22Rv1 (cell line): ENCODE data around the gene MAVS.

Experiments
- ZFX ChIP-seq: fragments of 450-650 bp; IDR thresholded peaks from 2 replicates; pipeline ENCODE4 v1.6.1; 2017; ENCODE audit warnings: antibody characterized with exemption, borderline replicate concordance
- TF ChIP-seq, protein P1 (sequence below): fragments of 450-650 bp; IDR thresholded peaks from 2 replicates; pipeline ENCODE4 v1.5.1; 2017; ENCODE audit warnings: mild to moderate bottlenecking

GRCh38 chr20:3820901-3821727 is 25.5 kb upstream of the MAVS start:
- TF ChIP-seq, protein P1, sequence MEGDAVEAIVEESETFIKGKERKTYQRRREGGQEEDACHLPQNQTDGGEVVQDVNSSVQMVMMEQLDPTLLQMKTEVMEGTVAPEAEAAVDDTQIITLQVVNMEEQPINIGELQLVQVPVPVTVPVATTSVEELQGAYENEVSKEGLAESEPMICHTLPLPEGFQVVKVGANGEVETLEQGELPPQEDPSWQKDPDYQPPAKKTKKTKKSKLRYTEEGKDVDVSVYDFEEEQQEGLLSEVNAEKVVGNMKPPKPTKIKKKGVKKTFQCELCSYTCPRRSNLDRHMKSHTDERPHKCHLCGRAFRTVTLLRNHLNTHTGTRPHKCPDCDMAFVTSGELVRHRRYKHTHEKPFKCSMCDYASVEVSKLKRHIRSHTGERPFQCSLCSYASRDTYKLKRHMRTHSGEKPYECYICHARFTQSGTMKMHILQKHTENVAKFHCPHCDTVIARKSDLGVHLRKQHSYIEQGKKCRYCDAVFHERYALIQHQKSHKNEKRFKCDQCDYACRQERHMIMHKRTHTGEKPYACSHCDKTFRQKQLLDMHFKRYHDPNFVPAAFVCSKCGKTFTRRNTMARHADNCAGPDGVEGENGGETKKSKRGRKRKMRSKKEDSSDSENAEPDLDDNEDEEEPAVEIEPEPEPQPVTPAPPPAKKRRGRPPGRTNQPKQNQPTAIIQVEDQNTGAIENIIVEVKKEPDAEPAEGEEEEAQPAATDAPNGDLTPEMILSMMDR = no peak
- no peak for TF ChIP-seq ZFX
